WTC11 (cell line): ENCODE data around the gene FTL. TPM values are rescaled to one million over a fixed set of nuclear protein-coding genes. Genes with fewer than 3 reads are reported as not detected.

Source experiments
- ATAC-seq: fragments of 200-7000 bp; cut with Tn5 transposase; 2 replicates; pipeline ENCODE4 v1.10.0; 2021; ENCODE audit warnings: mild to moderate bottlenecking, moderate library complexity
- CTCF ChIA-PET: fragments of 300-600 bp; sonication (Branson Sonifier 250); formaldehyde crosslinking; loops from one replicate; lab custom pipeline; 2021; ENCODE audit warnings: antibody characterized with exemption; lab: Charles Lee
- POLR2A ChIA-PET: fragments of 350-600 bp; sonication (Branson Sonifier 250); formaldehyde crosslinking; loops from one replicate; lab custom pipeline; 2021; ENCODE audit warnings: antibody characterized with exemption; lab: Charles Lee
- DNase-seq: peaks from one replicate; pipeline ENCODE4 v3.0.0; 2021; ENCODE audit warnings: low spot score
- H3K27ac Mint-ChIP-seq: 2 replicates; pipeline ENCODE4 v1.8.0; 2021; ENCODE audit warnings: mixed read lengths
- H3K27me3 Mint-ChIP-seq: 2 replicates; pipeline ENCODE4 v1.8.0; 2021; ENCODE audit warnings: low read depth, mild to moderate bottlenecking, moderate library complexity, mixed read lengths
- H3K36me3 Mint-ChIP-seq: 2 replicates; pipeline ENCODE4 v1.8.0; 2021; ENCODE audit warnings: mixed read lengths
- H3K4me1 Mint-ChIP-seq: 2 replicates; pipeline ENCODE4 v1.8.0; 2022; ENCODE audit warnings: mixed read lengths
- H3K4me3 Mint-ChIP-seq: 2 replicates; pipeline ENCODE4 v1.8.0; 2021; ENCODE audit warnings: mild to moderate bottlenecking, moderate library complexity, mixed read lengths
- H3K9me3 Mint-ChIP-seq: 2 replicates; pipeline ENCODE4 v1.8.0; 2021; ENCODE audit warnings: mixed read lengths
- AR ChIP-seq: fragments of 250-450 bp; sonication (Bioruptor Pico); IDR thresholded peaks from 2 replicates; pipeline ENCODE4 v1.9.0; 2021; ENCODE audit warnings: mild to moderate bottlenecking
- CBFB ChIP-seq: sonication (generic); formaldehyde crosslinking; IDR thresholded peaks from 2 replicates; pipeline ENCODE4 v1.8.1; 2022; ENCODE audit warnings: mild to moderate bottlenecking, low read depth, missing genetic modification reagents
- CREB1 ChIP-seq: sonication (generic); formaldehyde crosslinking; IDR thresholded peaks from 2 replicates; pipeline ENCODE4 v1.8.0; 2023; ENCODE audit warnings: mild to moderate bottlenecking, missing genetic modification reagents
- ELF4 ChIP-seq: sonication (generic); formaldehyde crosslinking; IDR thresholded peaks from 2 replicates; pipeline ENCODE4 v1.8.1; 2022; ENCODE audit warnings: low read depth, mild to moderate bottlenecking, moderate library complexity, missing genetic modification reagents
- ETV6 ChIP-seq: sonication (generic); formaldehyde crosslinking; IDR thresholded peaks from 2 replicates; pipeline ENCODE4 v1.8.1; 2022; ENCODE audit warnings: mild to moderate bottlenecking, missing genetic modification reagents
- FOXP1 ChIP-seq: sonication (generic); formaldehyde crosslinking; IDR thresholded peaks from 2 replicates; pipeline ENCODE4 v1.8.0; 2022; ENCODE audit warnings: missing genetic modification reagents, mild to moderate bottlenecking, moderate library complexity, borderline replicate concordance
- GABPB1 ChIP-seq: sonication (generic); formaldehyde crosslinking; IDR thresholded peaks from 2 replicates; pipeline ENCODE4 v1.8.1; 2023; ENCODE audit warnings: mild to moderate bottlenecking, missing genetic modification reagents
- HMGXB4 ChIP-seq: sonication (generic); formaldehyde crosslinking; IDR thresholded peaks from 2 replicates; pipeline ENCODE4 v1.8.1; 2023; ENCODE audit warnings: mild to moderate bottlenecking, moderate library complexity, missing genetic modification reagents
- MAX ChIP-seq: sonication (generic); formaldehyde crosslinking; IDR thresholded peaks from 2 replicates; pipeline ENCODE4 v1.8.0; 2022; ENCODE audit warnings: mild to moderate bottlenecking, missing genetic modification reagents
- NFATC4 ChIP-seq: fragments of 250-450 bp; sonication (Bioruptor Pico); IDR thresholded peaks from 2 replicates; pipeline ENCODE4 v1.9.0; 2021; ENCODE audit warnings: mild to moderate bottlenecking
- NFE2L1 ChIP-seq: sonication (generic); formaldehyde crosslinking; IDR thresholded peaks from 2 replicates; pipeline ENCODE4 v1.8.1; 2023; ENCODE audit warnings: missing genetic modification reagents
- OVOL2 ChIP-seq: fragments of 250-450 bp; sonication (Bioruptor Pico); IDR thresholded peaks from 2 replicates; pipeline ENCODE4 v1.9.0; 2021; ENCODE audit warnings: mild to moderate bottlenecking, borderline replicate concordance
- SOX15 ChIP-seq: fragments of 250-450 bp; sonication (Bioruptor Pico); IDR thresholded peaks from 2 replicates; pipeline ENCODE4 v1.9.0; 2021; ENCODE audit warnings: mild to moderate bottlenecking
- ZMAT4 ChIP-seq: fragments of 250-450 bp; sonication (Bioruptor Pico); IDR thresholded peaks from 2 replicates; pipeline ENCODE4 v1.9.0; 2021; ENCODE audit warnings: mild to moderate bottlenecking
- ZNF219 ChIP-seq: sonication (generic); formaldehyde crosslinking; IDR thresholded peaks from 2 replicates; pipeline ENCODE4 v1.8.0; 2023; ENCODE audit warnings: missing genetic modification reagents, mild to moderate bottlenecking, borderline replicate concordance
- ZNF423 ChIP-seq: fragments of 250-450 bp; sonication (Bioruptor Pico); IDR thresholded peaks from 2 replicates; pipeline ENCODE4 v2.1.2; 2022; ENCODE audit warnings: mild to moderate bottlenecking, moderate library complexity
- ZSCAN18 ChIP-seq: fragments of 250-450 bp; sonication (Bioruptor Pico); IDR thresholded peaks from 2 replicates; pipeline ENCODE4 v2.1.2; 2022; ENCODE audit warnings: mild to moderate bottlenecking, moderate library complexity
- total RNA-seq: library from RNA; stranded (reverse); gene quantifications from 3 replicates; pipeline ENCODE4 v1.2.3, GENCODE V29; 2021
- TF ChIP-seq, protein P1 (sequence below): sonication (generic); formaldehyde crosslinking; IDR thresholded peaks from 2 replicates; pipeline ENCODE4 v1.8.0; 2023; ENCODE audit warnings: missing genetic modification reagents, mild to moderate bottlenecking, borderline replicate concordance
- TF ChIP-seq, protein P2 (sequence below): sonication (generic); formaldehyde crosslinking; IDR thresholded peaks from 2 replicates; pipeline ENCODE4 v1.8.1; 2023; ENCODE audit warnings: mild to moderate bottlenecking, missing genetic modification reagents, moderate library complexity
- TF ChIP-seq, protein P3 (sequence below): sonication (generic); formaldehyde crosslinking; conservative IDR thresholded peaks from 2 replicates; pipeline ENCODE4 v1.8.1; 2022; ENCODE audit warnings: mild to moderate bottlenecking, missing genetic modification reagents
- TF ChIP-seq, protein P4 (sequence below): sonication (generic); formaldehyde crosslinking; IDR thresholded peaks from 2 replicates; pipeline ENCODE4 v1.8.1; 2022; ENCODE audit warnings: missing genetic modification reagents, borderline replicate concordance

FTL gene
- total RNA-seq, 1 experiment from 2014 or later, result 1,061 TPM

DNA sequence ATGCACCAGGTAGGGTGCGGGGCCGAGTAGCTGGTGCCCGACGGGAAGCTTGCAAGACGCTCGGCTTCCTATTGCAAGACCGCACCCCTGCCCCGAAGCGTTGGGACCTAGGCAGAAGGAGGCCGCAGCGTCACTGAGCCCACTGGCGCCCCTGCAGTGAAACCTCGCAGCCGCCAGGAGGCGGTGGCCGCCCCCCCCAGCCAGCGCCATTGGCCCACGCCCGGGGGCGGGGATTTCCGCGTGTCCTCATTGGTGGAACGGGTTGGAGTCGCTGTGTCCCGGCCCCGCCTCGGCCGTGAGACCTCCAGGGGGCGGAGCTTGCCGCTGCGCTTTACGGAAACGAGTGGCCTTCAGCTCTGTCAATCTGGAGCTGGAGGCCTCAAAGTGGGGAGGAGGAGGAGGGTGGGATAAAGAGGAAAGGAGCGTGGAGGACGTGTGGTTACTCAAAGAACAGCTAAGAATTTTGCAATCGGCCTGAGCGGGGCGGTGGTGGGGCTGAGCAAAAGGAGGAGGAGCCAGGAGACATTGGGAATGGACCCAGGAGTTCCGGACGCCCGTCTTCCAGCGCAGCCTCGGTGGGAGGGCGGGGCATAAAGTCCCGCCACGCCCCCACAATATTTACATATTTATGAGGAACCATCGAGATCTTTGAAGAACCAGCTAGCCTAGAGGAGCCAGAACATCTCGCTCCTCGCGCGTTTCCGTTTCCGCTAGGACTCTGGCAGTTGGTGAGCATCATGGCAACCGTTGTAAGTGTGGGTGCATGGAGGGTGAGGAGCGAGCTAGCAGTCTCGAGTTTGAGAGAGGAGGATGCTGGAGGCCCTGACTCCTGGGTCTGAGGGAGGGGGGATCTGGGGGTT, 28.3 kb downstream of the FTL start, which contains the start of the genes GYS1 and RUVBL2 (continued):
- TF ChIP-seq, protein P1, sequence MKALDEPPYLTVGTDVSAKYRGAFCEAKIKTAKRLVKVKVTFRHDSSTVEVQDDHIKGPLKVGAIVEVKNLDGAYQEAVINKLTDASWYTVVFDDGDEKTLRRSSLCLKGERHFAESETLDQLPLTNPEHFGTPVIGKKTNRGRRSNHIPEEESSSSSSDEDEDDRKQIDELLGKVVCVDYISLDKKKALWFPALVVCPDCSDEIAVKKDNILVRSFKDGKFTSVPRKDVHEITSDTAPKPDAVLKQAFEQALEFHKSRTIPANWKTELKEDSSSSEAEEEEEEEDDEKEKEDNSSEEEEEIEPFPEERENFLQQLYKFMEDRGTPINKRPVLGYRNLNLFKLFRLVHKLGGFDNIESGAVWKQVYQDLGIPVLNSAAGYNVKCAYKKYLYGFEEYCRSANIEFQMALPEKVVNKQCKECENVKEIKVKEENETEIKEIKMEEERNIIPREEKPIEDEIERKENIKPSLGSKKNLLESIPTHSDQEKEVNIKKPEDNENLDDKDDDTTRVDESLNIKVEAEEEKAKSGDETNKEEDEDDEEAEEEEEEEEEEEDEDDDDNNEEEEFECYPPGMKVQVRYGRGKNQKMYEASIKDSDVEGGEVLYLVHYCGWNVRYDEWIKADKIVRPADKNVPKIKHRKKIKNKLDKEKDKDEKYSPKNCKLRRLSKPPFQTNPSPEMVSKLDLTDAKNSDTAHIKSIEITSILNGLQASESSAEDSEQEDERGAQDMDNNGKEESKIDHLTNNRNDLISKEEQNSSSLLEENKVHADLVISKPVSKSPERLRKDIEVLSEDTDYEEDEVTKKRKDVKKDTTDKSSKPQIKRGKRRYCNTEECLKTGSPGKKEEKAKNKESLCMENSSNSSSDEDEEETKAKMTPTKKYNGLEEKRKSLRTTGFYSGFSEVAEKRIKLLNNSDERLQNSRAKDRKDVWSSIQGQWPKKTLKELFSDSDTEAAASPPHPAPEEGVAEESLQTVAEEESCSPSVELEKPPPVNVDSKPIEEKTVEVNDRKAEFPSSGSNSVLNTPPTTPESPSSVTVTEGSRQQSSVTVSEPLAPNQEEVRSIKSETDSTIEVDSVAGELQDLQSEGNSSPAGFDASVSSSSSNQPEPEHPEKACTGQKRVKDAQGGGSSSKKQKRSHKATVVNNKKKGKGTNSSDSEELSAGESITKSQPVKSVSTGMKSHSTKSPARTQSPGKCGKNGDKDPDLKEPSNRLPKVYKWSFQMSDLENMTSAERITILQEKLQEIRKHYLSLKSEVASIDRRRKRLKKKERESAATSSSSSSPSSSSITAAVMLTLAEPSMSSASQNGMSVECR (CRISPR knock-in tag), result peak; percentile 37; the same call in 1 of the 2 replicates
- TF ChIP-seq, protein P2, sequence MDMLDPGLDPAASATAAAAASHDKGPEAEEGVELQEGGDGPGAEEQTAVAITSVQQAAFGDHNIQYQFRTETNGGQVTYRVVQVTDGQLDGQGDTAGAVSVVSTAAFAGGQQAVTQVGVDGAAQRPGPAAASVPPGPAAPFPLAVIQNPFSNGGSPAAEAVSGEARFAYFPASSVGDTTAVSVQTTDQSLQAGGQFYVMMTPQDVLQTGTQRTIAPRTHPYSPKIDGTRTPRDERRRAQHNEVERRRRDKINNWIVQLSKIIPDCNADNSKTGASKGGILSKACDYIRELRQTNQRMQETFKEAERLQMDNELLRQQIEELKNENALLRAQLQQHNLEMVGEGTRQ (CRISPR knock-in tag), result no peak
- peak; percentile 66; the same call in 1 of the 2 replicates for TF ChIP-seq HMGXB4 (CRISPR knock-in tag)
- peak; percentile 37; the same call in 1 of the 2 replicates for TF ChIP-seq MAX (CRISPR knock-in tag)
- TF ChIP-seq GABPB1, result peak; percentile 58; the same call in 1 of the 2 replicates
- no peak for TF ChIP-seq ZNF423
- TF ChIP-seq, protein P3, sequence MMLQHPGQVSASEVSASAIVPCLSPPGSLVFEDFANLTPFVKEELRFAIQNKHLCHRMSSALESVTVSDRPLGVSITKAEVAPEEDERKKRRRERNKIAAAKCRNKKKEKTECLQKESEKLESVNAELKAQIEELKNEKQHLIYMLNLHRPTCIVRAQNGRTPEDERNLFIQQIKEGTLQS (CRISPR knock-in tag), result no peak
- TF ChIP-seq ZNF219 (CRISPR knock-in tag), result no peak

DNA sequence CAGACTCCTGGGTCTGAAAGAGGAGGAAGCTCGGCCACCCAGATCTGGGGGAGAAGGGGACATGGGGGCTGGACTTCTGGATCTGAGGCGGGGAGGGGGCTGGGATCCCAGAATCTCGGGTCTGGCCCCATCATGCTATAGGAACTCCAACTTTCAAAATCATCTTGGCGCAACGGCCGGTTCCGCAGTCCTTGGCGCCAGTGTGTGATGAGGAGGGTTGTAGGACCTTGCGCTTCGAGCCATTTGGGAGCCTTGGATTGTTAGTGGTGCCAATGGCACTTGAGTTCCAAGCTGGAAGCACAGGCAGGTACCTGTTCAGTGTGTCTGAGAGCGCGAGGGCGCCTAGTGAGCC, 28.9 kb downstream of the FTL start:
- no peak for DNase-seq
- no peaks in the 10 kb centered on the region for H3K9me3 Mint-ChIP-seq
- no peak for ATAC-seq
- POLR2A ChIA-PET, result interaction anchor here (0.6 to 2.1 kb wide), 6 partner anchors 23 to 363 kb away, joined by 3 to 10 read pairs (median 4); no protein-coding TSS in a partner anchor
- H3K27me3 Mint-ChIP-seq, result no peaks in the 10 kb centered on the region
- peaks cover 31% of the 10 kb centered on the region for H3K4me1 Mint-ChIP-seq
- H3K4me3 Mint-ChIP-seq, result peak overlapping the region; percentile 99
- peak overlapping the region; percentile 97 for H3K27ac Mint-ChIP-seq
- CTCF ChIA-PET, result interaction anchor here (0.6 to 3.4 kb wide), 58 partner anchors 10 to 819 kb away, joined by 3 to 60 read pairs (median 8); partner anchors contain the start of genes CA11, CGB2, CGB7 and DHDH
- peaks cover 12% of the 10 kb centered on the region for H3K36me3 Mint-ChIP-seq
- TF ChIP-seq ETV6 (CRISPR knock-in tag) (no peak), AR (CRISPR knock-in tag) (no peak), ELF4 (no peak), SOX15 (no peak), CBFB (CRISPR knock-in tag) (no peak), ZSCAN18 (no peak), OVOL2 (CRISPR knock-in tag) (no peak), ZMAT4 (no peak), FOXP1 (CRISPR knock-in tag) (no peak), CREB1 (CRISPR knock-in tag) (no peak), NFE2L1 (CRISPR knock-in tag) (no peak), NFATC4 (no peak)
- TF ChIP-seq, protein P4, sequence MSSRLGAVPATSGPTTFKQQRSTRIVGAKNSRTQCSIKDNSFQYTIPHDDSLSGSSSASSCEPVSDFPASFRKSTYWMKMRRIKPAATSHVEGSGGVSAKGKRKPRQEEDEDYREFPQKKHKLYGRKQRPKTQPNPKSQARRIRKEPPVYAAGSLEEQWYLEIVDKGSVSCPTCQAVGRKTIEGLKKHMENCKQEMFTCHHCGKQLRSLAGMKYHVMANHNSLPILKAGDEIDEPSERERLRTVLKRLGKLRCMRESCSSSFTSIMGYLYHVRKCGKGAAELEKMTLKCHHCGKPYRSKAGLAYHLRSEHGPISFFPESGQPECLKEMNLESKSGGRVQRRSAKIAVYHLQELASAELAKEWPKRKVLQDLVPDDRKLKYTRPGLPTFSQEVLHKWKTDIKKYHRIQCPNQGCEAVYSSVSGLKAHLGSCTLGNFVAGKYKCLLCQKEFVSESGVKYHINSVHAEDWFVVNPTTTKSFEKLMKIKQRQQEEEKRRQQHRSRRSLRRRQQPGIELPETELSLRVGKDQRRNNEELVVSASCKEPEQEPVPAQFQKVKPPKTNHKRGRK, result no peak
